ENCODE data around the gene KRT40.

KRT40 gene

GRCh38 chr17:41012326-41013120 is 28.4 kb upstream of the KRT40 start:
- H3K9me3 ChIP-seq, result no peaks in the 10 kb centered on the region
- H3K27me3 ChIP-seq, result no peaks in the 10 kb centered on the region
- DNase-seq, result no peak
- H3K27ac ChIP-seq, result no peak overlapping the region
- intact Hi-C loops (cut with DNase I; ENCODE audit: low total_unique reads), result no loop called here
- H3K36me3 ChIP-seq, result no peaks in the 10 kb centered on the region
- no peak overlapping the region for H3K4me3 ChIP-seq
- TF ChIP-seq, protein P1, sequence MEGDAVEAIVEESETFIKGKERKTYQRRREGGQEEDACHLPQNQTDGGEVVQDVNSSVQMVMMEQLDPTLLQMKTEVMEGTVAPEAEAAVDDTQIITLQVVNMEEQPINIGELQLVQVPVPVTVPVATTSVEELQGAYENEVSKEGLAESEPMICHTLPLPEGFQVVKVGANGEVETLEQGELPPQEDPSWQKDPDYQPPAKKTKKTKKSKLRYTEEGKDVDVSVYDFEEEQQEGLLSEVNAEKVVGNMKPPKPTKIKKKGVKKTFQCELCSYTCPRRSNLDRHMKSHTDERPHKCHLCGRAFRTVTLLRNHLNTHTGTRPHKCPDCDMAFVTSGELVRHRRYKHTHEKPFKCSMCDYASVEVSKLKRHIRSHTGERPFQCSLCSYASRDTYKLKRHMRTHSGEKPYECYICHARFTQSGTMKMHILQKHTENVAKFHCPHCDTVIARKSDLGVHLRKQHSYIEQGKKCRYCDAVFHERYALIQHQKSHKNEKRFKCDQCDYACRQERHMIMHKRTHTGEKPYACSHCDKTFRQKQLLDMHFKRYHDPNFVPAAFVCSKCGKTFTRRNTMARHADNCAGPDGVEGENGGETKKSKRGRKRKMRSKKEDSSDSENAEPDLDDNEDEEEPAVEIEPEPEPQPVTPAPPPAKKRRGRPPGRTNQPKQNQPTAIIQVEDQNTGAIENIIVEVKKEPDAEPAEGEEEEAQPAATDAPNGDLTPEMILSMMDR (IDR thresholded peaks at IDR 0.05), result no peak
- no peaks in the 10 kb centered on the region for H3K4me1 ChIP-seq

DNA sequence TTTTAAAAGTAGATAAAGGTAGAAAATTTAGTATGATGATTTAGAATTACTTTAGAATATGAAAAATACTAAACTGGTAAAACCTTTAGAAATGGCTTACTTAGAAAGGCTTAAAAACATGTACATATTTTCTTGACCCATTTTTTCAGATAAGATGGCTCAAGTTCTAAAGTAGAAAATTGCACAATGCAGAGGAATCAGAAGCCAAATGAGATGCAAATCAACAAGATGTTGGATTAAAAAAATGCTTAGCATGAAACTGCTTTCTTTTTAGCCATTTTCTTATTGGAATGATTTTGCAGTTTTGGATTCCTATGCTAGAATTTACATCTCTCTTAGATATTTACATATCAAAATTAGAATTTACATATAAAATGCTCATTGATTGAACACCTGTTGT is 26.3 kb upstream of the KRT40 start:
- H3K36me3 ChIP-seq, result no peaks in the 10 kb centered on the region
- H3K27me3 ChIP-seq, result no peaks in the 10 kb centered on the region
- H3K4me3 ChIP-seq, result no peak overlapping the region
- intact Hi-C loops (cut with DNase I; ENCODE audit: low total_unique reads), result no loop called here
- H3K27ac ChIP-seq, result no peak overlapping the region
- DNase-seq, result no peak
- TF ChIP-seq, protein P1 (IDR thresholded peaks at IDR 0.05), result no peak
- no peaks in the 10 kb centered on the region for H3K9me3 ChIP-seq
- H3K4me1 ChIP-seq, result no peaks in the 10 kb centered on the region

- no peaks in the 10 kb centered on the region for H3K27me3 ChIP-seq
- H3K4me1 ChIP-seq, result no peaks in the 10 kb centered on the region
- H3K4me3 ChIP-seq, result no peak overlapping the region
- intact Hi-C loops (cut with DNase I; ENCODE audit: low total_unique reads), result no loop called here
- no peaks in the 10 kb centered on the region for H3K9me3 ChIP-seq
- no peaks in the 10 kb centered on the region for H3K36me3 ChIP-seq
- no peak for DNase-seq
- TF ChIP-seq, protein P1 (IDR thresholded peaks at IDR 0.05), result no peak
- H3K27ac ChIP-seq, result no peak overlapping the region
Observed at GRCh38 chr17:41009936-41010335, 25.8 kb upstream of the KRT40 start.

DNA sequence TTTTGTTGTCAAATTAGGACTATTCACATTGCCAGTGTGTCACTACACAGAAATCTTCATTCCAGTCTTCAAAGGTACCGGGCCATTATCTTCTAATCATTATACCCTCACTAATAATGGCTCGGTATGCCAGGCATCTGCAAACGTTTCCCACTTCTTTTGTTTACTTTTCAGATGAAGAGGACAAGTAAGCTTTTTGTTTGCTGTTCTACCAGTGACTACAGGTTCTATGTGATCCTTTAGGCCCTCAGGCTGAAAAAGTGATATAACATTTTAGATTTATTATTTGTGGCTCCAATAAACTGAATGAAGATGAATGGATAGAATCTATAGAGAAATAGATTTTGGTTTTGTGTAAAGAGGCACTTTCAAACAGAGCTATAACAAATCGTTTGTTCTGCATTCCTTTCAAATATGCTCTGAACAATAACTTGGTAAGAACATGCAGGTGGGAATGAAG is 25.2 kb upstream of the KRT40 start:
- H3K9me3 ChIP-seq, result no peaks in the 10 kb centered on the region
- intact Hi-C loops (cut with DNase I; ENCODE audit: low total_unique reads), result no loop called here
- no peak overlapping the region for H3K27ac ChIP-seq
- no peak for DNase-seq
- no peaks in the 10 kb centered on the region for H3K4me1 ChIP-seq
- TF ChIP-seq, protein P1 (IDR thresholded peaks at IDR 0.05), result no peak
- H3K36me3 ChIP-seq, result no peaks in the 10 kb centered on the region
- H3K27me3 ChIP-seq, result no peaks in the 10 kb centered on the region
- no peak overlapping the region for H3K4me3 ChIP-seq

DNA sequence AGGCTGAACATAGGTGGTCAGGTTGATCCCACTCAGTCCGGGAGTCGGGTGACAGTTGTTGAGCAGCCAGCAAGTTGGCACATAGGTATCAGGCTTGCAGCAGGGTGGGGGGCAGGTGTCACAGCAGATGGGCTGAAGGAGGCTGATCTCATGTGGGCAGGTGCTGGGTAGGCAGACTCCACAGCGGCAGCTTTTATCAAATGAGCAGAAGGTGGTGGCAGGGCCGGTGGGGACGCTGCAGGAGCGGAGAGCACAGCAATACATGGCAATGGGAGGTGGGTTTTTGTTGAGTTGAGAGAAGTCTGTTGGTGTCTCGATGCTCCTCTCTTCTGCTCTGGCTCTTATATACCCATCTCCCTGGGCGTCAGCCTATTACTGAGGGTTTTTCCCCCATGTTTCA is 24.7 kb upstream of the KRT40 start, which contains the start of gene KRTAP3-1:
TSS of gene KRTAP3-1 (minus strand) at position 318 of the 400 bp plus-strand sequence. CDS start at position 264, 54 bp downstream.
- TF ChIP-seq, protein P1 (IDR thresholded peaks at IDR 0.05), result no peak
- Histone ChIP-seq H3K9me3 (no peaks in the 10 kb centered on the region), H3K4me1 (no peaks in the 10 kb centered on the region), H3K4me3 (no peak within 1 kb of the TSS), H3K27ac (no peak within 1 kb of the TSS), H3K36me3 (no peaks in the 10 kb centered on the region), H3K27me3 (no peaks in the 10 kb centered on the region)
- intact Hi-C loops (cut with DNase I; ENCODE audit: low total_unique reads), result no loop called here
- no peak for DNase-seq

Data from tibial artery (tissue), 4 donors.